Mucosa of gallbladder (tissue), 1 donor: Measurements from ENCODE around the gene BRI3. TPM values are rescaled to one million over a fixed set of nuclear protein-coding genes. Genes with fewer than 3 reads are reported as not detected.

Experiments
- DNase-seq: peaks from one replicate; pipeline ENCODE4 v3.0.0-alpha.2; 2020; ENCODE audit warnings: low spot score
- total RNA-seq: library from RNA; stranded (reverse); gene quantifications from one replicate; pipeline ENCODE4 v1.2.1, GENCODE V29; 2021
- donor health status: DM: no; HTN: no; CAD: no.

Gene BRI3
- total RNA-seq, 1 donor from 2014 or later: 198 TPM

GRCh38 chr7:98286701-98287485 lies 5.4 kb downstream of the BRI3 start:
- DNase-seq: no peak

GRCh38 chr7:98287486-98287959 lies 6.0 kb downstream of the BRI3 start:
- DNase-seq: peak; percentile 60

- DNase-seq: no peak
Measured at GRCh38 chr7:98288064-98288823, 6.8 kb downstream of the BRI3 start.

GRCh38 chr7:98289333-98289875 lies 7.9 kb downstream of the BRI3 start:
- no peak for DNase-seq

GRCh38 chr7:98291717-98292116 lies 10.2 kb downstream of the BRI3 start:
- no peak for DNase-seq

GRCh38 chr7:98293265-98293664 lies 11.8 kb downstream of the BRI3 start:
- DNase-seq: no peak

GRCh38 chr7:98293746-98294145 lies 12.3 kb downstream of the BRI3 start:
- DNase-seq: no peak

- no peak for DNase-seq
Measured at GRCh38 chr7:98294326-98294725, 12.8 kb downstream of the BRI3 start.

GRCh38 chr7:98294798-98295382 lies 13.4 kb downstream of the BRI3 start:
- peak; percentile 33 for DNase-seq

GRCh38 chr7:98295467-98296192 lies 14.1 kb downstream of the BRI3 start:
- DNase-seq: no peak

GRCh38 chr7:98296833-98297232 lies 15.3 kb downstream of the BRI3 start:
- DNase-seq: no peak

- no peak for DNase-seq
Measured at GRCh38 chr7:98297626-98298286, 16.3 kb downstream of the BRI3 start.

- DNase-seq: peak; percentile 50
Measured at GRCh38 chr7:98300595-98301372, 19.3 kb downstream of the BRI3 start.

- DNase-seq: no peak
Measured at GRCh38 chr7:98301693-98302470, 20.4 kb downstream of the BRI3 start.

GRCh38 chr7:98303176-98303865 lies 21.8 kb downstream of the BRI3 start:
- no peak for DNase-seq

GRCh38 chr7:98303906-98304305 lies 22.4 kb downstream of the BRI3 start:
- no peak for DNase-seq

- DNase-seq: no peak
Measured at GRCh38 chr7:98305951-98306535, 24.6 kb downstream of the BRI3 start.

- DNase-seq: no peak
Measured at GRCh38 chr7:98307971-98308466, 26.5 kb downstream of the BRI3 start.
